ENCODE measurements around the gene CADM1. TPM values are rescaled to one million over a fixed set of nuclear protein-coding genes. Genes with fewer than 3 reads are reported as not detected.

Gene CADM1
- total and polyA plus RNA-seq, 8 donors = 6.3 to 38.8 (median 24.5) TPM

- ATAC-seq = no peak
- H3K27ac ChIP-seq = no peak overlapping the region
- FAIRE-seq = no peak
- no peak for TF ChIP-seq CTCF (IDR thresholded peaks at IDR 0.05)
- no peaks in the 10 kb centered on the region for H3K36me3 ChIP-seq
- intact Hi-C loops (cut with DNase I) = no loop called here
- H3K4me1 ChIP-seq = no peaks in the 10 kb centered on the region
- H3K27me3 ChIP-seq = no peaks in the 10 kb centered on the region
- H3K4me3 ChIP-seq = no peak overlapping the region
- WGBS, 2 donors = 90 to 91% methylated on average over 7 of the region's 7 CpGs
- no peaks in the 10 kb centered on the region for H3K9me3 ChIP-seq
- no peak for DNase-seq
Measured at GRCh38 chr11:115214644-115215234, 289.5 kb downstream of the CADM1 start.

- no peak for TF ChIP-seq CTCF (IDR thresholded peaks at IDR 0.05)
- 65 to 76% methylated on average over 8 of the region's 8 CpGs for WGBS, 2 donors
- ATAC-seq (no peak), DNase-seq (no peak), FAIRE-seq (no peak)
- Histone ChIP-seq H3K4me3 (no peak overlapping the region), H3K27ac (no peak overlapping the region), H3K9me3 (no peaks in the 10 kb centered on the region), H3K27me3 (no peaks in the 10 kb centered on the region), H3K36me3 (no peaks in the 10 kb centered on the region), H3K4me1 (no peaks in the 10 kb centered on the region)
- intact Hi-C loops (cut with DNase I) = no loop called here
Measured at GRCh38 chr11:115213007-115213406, 291.2 kb downstream of the CADM1 start.

GRCh38 chr11:115208808-115209259 is 295.4 kb downstream of the CADM1 start:
- Histone ChIP-seq H3K9me3 (no peaks in the 10 kb centered on the region), H3K4me3 (no peak overlapping the region), H3K27ac (no peak overlapping the region), H3K4me1 (no peaks in the 10 kb centered on the region), H3K36me3 (no peaks in the 10 kb centered on the region), H3K27me3 (no peaks in the 10 kb centered on the region)
- no peak for TF ChIP-seq CTCF (IDR thresholded peaks at IDR 0.05)
- DNase-seq (no peak), ATAC-seq (no peak), FAIRE-seq (no peak)
- intact Hi-C loops (cut with DNase I) = no loop called here
- WGBS, 2 donors = 82 to 96% methylated on average over 3 of the region's 3 CpGs

- WGBS, 2 donors = 71 to 73% methylated on average over 1 of the region's 1 CpG
- ATAC-seq = no peak
- FAIRE-seq = no peak
- no peaks in the 10 kb centered on the region for H3K4me1 ChIP-seq
- no peak overlapping the region for H3K4me3 ChIP-seq
- intact Hi-C loops (cut with DNase I) = no loop called here
- DNase-seq = no peak
- no peaks in the 10 kb centered on the region for H3K9me3 ChIP-seq
- no peak for TF ChIP-seq CTCF (IDR thresholded peaks at IDR 0.05)
- H3K36me3 ChIP-seq = no peaks in the 10 kb centered on the region
- H3K27me3 ChIP-seq = no peaks in the 10 kb centered on the region
- no peak overlapping the region for H3K27ac ChIP-seq
Measured at GRCh38 chr11:115207916-115208315, 296.3 kb downstream of the CADM1 start.

GRCh38 chr11:115207166-115207591 is 297.0 kb downstream of the CADM1 start:
- H3K4me1 ChIP-seq = no peaks in the 10 kb centered on the region
- no peak overlapping the region for H3K27ac ChIP-seq
- no peak overlapping the region for H3K4me3 ChIP-seq
- no peaks in the 10 kb centered on the region for H3K9me3 ChIP-seq
- H3K36me3 ChIP-seq = no peaks in the 10 kb centered on the region
- 47 to 56% methylated on average over 4 of the region's 4 CpGs for WGBS, 2 donors
- no peaks in the 10 kb centered on the region for H3K27me3 ChIP-seq
- intact Hi-C loops (cut with DNase I) = no loop called here
- FAIRE-seq (no peak), DNase-seq (no peak), ATAC-seq (no peak)
- no peak for TF ChIP-seq CTCF (IDR thresholded peaks at IDR 0.05)
